ENCODE results near the gene KRTAP10-4. TPM values are rescaled to one million over a fixed set of nuclear protein-coding genes. Genes with fewer than 3 reads are reported as not detected.
"Not testable (repeated sequence)": the region's sequence is repeated elsewhere in the genome, so short reads cannot be mapped to it uniquely, and the experiment has no call there.

Gene KRTAP10-4
- total RNA-seq, 1 donor from 2014 or later = not detected

DNA sequence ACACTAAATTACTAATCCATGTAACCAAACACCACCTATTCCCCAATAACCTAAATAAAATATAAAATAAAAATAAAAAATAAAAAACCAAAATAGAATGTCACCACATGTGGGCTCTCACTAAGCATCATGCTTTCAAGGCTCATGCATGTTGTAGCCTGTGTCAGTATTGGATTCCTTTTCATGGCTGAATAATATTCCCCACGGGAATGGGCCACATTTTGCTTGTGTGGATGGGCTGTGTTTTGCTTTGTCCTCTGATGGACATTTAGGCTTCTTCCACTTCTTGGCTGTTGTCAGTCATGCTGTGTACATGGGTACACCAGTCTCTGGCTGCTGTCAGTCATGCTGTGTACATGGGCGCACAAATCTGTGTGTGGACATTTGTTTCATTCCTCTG, 15.6 kb downstream of the KRTAP10-4 start:
- Mint-ChIP-seq H3K27me3 (ENCODE audit: unreplicated experiment) (peaks cover 6% of the 10 kb centered on the region), H3K36me3 (ENCODE audit: low read depth, unreplicated experiment) (peaks cover 4% of the 10 kb centered on the region), H3K27ac (ENCODE audit: unreplicated experiment) (no peak overlapping the region), H3K9me3 (ENCODE audit: unreplicated experiment) (no peaks in the 10 kb centered on the region), H3K4me1 (ENCODE audit: unreplicated experiment) (peaks cover 2% of the 10 kb centered on the region), H3K4me3 (ENCODE audit: unreplicated experiment) (no peak overlapping the region)
- no peak for DNase-seq (ENCODE audit: low spot score)
- TF ChIP-seq, protein P1, sequence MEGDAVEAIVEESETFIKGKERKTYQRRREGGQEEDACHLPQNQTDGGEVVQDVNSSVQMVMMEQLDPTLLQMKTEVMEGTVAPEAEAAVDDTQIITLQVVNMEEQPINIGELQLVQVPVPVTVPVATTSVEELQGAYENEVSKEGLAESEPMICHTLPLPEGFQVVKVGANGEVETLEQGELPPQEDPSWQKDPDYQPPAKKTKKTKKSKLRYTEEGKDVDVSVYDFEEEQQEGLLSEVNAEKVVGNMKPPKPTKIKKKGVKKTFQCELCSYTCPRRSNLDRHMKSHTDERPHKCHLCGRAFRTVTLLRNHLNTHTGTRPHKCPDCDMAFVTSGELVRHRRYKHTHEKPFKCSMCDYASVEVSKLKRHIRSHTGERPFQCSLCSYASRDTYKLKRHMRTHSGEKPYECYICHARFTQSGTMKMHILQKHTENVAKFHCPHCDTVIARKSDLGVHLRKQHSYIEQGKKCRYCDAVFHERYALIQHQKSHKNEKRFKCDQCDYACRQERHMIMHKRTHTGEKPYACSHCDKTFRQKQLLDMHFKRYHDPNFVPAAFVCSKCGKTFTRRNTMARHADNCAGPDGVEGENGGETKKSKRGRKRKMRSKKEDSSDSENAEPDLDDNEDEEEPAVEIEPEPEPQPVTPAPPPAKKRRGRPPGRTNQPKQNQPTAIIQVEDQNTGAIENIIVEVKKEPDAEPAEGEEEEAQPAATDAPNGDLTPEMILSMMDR (IDR thresholded peaks at IDR 0.05; ENCODE audit: unreplicated experiment) = no peak

DNA sequence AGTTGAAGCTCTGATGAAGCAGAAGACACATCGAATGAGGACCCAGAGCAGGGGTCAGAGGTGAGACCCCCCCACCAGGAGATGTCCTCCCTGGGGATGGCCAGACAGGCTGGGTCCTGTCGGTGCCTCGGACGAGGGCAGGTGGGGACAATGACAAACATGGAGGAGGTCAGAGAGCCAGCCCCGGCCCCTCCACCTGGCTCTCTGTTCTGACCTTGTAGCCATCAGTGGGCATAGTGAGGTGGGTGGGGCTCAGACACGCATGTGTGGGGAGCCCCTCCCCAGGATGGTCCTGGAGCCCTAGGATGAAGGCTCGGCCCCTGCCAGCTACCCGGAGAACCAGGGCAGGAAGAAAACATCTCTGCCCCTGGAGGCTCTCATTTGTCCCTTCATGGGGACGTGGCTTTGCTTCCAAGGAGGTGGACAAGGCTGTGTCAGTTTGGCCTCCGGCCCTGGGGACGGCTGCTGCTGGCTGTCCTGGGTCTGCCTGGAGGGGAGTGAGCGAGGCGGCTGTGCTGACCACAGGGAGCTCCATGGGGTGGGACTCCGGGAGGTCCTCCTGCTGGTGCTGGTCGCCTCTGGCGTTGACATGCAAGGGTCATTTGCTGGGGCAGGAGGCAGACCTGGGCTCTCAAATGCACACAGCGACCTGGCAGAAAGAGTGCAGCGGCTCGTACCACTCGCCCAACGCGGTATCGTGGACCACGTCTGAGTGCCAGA, 16.2 kb downstream of the KRTAP10-4 start:
- Mint-ChIP-seq H3K4me1 (ENCODE audit: unreplicated experiment) (peaks cover 2% of the 10 kb centered on the region), H3K27ac (ENCODE audit: unreplicated experiment) (no peak overlapping the region), H3K4me3 (ENCODE audit: unreplicated experiment) (no peak overlapping the region), H3K27me3 (ENCODE audit: unreplicated experiment) (peaks cover 6% of the 10 kb centered on the region), H3K9me3 (ENCODE audit: unreplicated experiment) (no peaks in the 10 kb centered on the region), H3K36me3 (ENCODE audit: low read depth, unreplicated experiment) (peaks cover 4% of the 10 kb centered on the region)
- TF ChIP-seq, protein P1 (IDR thresholded peaks at IDR 0.05; ENCODE audit: unreplicated experiment) = no peak
- DNase-seq (ENCODE audit: low spot score) = no peak

DNA sequence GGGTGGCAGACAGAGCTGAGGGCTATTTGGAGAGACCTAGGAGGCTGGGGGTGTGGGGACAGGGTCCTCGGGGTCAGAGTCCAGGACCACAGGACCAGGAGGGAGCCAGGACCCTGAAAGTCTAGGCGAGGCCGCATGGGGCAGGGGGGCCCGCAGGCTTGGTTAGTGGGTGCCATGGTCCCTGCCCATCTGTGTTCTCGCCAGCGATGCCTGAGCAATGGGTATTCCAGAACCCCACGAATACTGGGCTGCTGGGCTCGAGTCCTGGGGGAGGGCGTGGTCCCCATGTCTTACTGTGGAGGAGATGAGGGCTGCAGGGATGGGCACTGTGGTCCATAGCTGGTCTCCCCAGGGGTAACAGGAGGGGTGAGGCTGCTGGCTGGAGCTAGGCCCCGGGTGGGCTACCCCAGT, 16.8 kb downstream of the KRTAP10-4 start:
- H3K27ac Mint-ChIP-seq (ENCODE audit: unreplicated experiment) = no peak overlapping the region
- H3K4me1 Mint-ChIP-seq (ENCODE audit: unreplicated experiment) = peaks cover 2% of the 10 kb centered on the region
- H3K4me3 Mint-ChIP-seq (ENCODE audit: unreplicated experiment) = no peak overlapping the region
- peaks cover 4% of the 10 kb centered on the region for H3K36me3 Mint-ChIP-seq (ENCODE audit: low read depth, unreplicated experiment)
- TF ChIP-seq, protein P1 (IDR thresholded peaks at IDR 0.05; ENCODE audit: unreplicated experiment) = no peak
- DNase-seq (ENCODE audit: low spot score) = no peak
- H3K27me3 Mint-ChIP-seq (ENCODE audit: unreplicated experiment) = peaks cover 6% of the 10 kb centered on the region
- H3K9me3 Mint-ChIP-seq (ENCODE audit: unreplicated experiment) = no peaks in the 10 kb centered on the region

DNA sequence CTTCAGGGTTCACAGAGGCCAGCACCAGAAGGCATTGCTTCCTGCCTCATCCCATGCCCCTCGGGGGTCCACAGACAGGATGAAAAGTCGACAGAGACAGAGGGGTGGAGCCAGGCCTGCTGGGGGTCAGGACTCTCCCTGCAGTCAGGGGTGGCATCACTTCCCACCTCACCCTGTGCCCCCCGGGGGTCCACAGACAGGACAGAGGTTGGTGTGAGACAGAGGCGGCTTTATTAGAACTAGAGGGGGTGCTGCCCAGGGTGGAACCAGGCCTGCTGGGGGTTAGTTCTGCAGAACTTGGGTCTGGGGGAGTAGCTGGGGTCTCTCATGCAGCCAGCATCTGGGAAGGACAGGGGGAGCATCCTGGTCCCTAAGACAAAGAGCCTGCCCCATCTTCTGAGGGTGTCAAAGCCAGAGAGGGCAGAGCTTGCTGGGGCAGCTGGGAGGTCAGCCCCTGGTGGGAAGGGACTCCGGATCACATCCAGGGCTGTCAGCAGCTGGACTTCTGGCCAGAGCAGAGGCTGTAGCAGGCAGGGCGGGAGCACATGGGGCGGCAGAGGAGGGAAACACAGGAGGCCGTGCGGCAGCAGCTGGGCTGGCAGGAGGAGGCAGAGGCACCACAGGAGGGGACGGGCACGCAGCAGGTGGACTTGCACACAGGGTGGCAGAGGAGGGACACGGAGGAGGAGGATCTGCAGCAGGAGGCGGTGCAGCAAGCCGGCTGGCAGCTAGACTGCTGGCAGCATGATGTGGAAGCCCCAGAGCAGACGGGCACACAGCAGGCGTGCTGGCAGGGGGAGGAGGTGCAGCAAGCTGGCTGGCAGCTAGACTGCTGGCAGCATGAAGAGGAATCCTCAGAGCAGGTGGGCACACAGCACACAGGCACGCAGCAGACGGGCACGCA, 17.6 kb downstream of the KRTAP10-4 start:
- not testable (repeated sequence) for H3K27me3 Mint-ChIP-seq (ENCODE audit: unreplicated experiment); H3K4me3 Mint-ChIP-seq (ENCODE audit: unreplicated experiment); DNase-seq (ENCODE audit: low spot score); H3K27ac Mint-ChIP-seq (ENCODE audit: unreplicated experiment); H3K4me1 Mint-ChIP-seq (ENCODE audit: unreplicated experiment); H3K36me3 Mint-ChIP-seq (ENCODE audit: low read depth, unreplicated experiment); H3K9me3 Mint-ChIP-seq (ENCODE audit: unreplicated experiment)

DNA sequence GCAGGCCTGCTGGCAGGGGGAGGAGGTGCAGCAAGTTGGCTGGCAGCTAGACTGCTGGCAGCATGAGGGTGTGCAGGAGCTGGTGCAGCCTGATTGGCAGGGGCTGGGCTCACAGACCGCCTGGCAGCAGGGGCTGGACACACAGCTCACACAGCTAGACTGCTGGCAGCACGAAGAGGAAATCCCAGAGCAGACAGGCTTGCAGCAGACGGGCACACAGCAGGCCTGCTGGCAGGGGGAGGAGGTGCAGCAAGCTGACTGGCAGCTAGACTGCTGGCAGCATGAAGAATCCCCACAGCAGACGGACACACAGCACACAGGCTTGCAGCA, 18.2 kb downstream of the KRTAP10-4 start:
- H3K27ac Mint-ChIP-seq (ENCODE audit: unreplicated experiment); H3K36me3 Mint-ChIP-seq (ENCODE audit: low read depth, unreplicated experiment); H3K9me3 Mint-ChIP-seq (ENCODE audit: unreplicated experiment); H3K4me1 Mint-ChIP-seq (ENCODE audit: unreplicated experiment); H3K27me3 Mint-ChIP-seq (ENCODE audit: unreplicated experiment); H3K4me3 Mint-ChIP-seq (ENCODE audit: unreplicated experiment); DNase-seq (ENCODE audit: low spot score): not testable (repeated sequence)
